ENCODE results near the gene TMEM175.
"Not testable (repeated sequence)": the region's sequence is repeated elsewhere in the genome, so short reads cannot be mapped to it uniquely, and the experiment has no call there.

Gene TMEM175

DNA sequence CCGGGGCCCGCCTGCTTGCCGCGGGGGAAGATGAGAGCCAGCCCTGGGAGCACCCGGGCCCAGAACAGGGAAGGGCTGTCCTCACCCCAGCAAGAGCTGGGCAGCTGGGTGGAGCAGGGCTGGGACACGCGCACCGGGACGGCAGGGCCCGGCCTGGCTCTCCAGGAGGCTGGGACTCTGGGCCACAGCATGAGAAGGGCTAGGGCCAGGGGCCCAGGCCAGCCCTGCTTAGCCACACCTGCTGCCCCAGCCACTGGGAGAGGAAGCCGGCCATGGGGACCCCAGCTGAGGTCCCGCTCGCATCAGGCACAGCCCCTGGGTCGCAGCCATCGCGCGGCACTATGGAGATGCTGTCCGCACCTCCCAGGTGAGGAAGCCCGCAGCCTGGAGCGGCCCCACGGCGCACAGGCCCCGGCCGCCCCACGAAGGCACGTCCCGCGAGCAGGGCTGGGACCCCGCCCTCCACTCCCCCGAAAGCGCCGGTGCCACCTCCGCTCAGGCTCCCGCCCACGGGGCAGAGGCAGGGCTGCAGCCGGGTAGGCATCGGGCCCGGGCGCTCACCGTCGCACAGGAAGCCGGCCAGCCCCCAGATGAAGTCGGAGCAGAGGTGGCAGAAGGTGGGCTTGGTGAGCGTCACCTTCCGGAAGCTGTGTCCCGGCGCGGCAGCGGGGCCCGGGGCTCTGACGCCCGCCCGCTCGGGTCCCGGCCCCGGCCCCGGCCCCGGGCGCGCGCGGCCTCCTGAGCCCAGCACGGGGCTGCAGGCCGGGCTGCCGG lies 40.6 kb downstream of the TMEM175 start:
- peak; percentile 67 for DNase-seq

DNA sequence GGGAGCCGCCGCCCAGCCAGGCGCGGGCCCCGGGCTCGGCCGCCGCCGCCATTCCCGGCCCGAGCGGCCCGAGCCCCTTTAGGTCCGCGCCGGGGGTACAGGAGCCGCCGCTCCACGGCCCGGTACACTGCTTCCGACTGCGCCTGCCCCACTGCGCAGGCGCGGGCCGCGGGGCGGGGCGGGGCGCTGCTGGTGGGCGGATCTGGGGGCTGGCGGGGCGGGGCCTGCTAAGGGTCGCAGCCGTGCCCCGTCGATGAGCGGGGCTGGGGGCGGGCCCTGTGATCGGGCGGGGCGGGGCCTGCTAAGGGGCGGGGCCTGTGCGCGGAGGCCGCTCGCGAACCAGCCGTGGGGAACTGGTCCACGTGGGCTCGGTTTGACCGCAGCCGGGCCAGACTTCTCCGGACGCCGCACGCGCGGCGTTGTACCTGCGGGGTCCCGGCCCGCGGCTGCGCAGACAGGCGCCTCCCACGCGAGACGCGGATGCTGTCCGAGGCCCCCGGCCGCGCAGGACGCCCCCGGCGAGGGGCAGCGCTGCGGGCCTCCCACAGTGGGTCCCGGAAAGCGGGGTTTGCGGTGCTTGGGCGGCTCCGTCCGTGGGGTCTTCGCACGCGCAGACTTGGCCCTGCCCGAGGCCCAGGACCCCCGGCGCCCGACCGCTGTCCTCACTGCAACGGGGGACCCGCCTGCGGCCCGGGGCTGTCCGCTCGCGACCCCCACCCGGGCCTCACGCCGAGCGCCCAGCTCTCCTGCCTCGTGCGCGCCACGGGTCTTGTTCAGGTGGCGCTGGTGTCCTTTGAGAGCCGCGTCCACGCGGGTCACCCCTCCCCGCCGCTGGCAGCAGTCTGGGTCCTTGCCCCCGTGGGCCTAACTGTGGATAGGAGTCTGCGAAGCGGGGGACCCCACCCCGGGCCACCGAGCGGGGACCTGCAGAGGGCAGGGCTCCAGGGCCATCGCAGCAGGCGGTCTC lies 41.5 kb downstream of the TMEM175 start, which contains the start of gene DGKQ:
Gene DGKQ (minus strand): TSS at position 139 of the 967 bp plus-strand sequence. CDS start 87 bp downstream, at position 52.
- DNase-seq = peak; percentile 89

DNA sequence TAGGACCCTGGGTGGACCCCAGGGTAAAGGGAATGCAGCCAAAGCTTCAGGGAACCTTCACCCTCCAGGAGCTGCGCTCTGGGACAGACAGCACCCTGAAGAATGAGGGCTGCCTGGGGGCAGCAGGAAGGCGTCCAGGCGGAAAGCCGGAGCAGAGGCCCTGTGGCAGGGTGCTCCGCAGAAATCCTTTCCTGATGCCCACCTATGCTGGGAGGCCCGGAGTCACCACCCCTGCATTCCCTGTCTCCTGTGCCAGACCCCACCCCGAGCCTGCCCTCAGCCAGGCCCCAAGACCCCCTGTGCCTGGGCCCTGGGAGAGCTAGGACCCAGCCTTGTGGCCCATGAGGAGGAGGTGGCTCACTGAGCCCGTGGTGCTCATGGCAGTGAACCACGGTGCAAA lies 42.4 kb downstream of the TMEM175 start:
- no peak for DNase-seq

DNA sequence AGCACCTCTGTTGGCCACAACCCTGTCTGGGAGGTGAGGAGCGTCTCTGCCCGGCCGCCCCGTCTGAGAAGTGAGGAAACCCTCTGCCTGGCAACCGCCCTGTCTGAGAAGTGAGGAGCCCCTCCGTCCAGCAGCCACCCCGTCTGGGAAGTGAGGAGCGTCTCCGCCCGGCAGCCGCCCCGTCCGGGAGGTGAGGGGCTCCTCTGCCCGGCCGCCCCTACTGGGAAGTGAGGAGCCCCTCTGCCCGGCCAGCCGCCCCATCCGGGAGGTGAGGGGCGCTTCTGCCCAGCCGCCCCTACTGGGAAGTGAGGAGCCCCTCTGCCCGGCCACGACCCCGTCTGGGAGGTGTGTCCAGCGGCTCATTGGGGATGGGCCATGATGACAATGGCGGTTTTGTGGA lies 43.8 kb downstream of the TMEM175 start:
- DNase-seq = not testable (repeated sequence)

DNA sequence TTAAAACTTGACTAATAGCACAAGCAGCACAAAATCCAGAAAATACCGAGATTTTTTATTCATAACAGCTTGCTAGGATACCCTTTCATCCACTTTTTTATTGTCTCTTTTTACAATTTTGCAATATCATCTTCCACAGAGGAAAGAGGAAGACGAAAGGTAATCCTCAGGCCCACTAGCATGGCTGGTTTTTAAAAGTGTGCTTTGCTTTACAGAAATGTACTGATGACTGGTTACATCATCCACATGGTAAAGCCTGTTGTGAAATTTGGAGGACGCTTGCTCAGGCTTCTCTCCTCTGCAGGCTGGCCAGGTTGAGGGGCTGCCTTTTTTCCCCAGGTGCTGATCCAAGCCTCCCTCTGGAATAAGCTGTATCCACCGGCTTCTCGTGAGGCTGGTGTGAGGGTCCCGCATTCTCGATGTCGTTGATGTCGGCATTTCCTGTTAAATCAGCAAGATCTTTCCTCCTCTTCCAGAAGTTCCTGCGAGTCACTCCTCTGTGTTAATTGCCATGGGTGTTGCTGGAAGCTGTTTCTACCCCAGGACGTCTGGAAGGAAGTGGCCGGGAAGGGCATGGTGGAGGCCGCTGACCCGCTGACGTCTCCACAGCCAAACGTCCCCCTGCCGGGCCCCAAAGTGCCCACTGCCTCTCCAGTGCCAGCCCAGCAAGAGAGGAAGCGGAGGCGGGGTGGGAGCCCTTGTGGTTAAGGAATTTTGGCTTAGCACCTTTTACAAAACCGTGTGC lies 46.9 kb downstream of the TMEM175 start:
- no peak for DNase-seq

DNA sequence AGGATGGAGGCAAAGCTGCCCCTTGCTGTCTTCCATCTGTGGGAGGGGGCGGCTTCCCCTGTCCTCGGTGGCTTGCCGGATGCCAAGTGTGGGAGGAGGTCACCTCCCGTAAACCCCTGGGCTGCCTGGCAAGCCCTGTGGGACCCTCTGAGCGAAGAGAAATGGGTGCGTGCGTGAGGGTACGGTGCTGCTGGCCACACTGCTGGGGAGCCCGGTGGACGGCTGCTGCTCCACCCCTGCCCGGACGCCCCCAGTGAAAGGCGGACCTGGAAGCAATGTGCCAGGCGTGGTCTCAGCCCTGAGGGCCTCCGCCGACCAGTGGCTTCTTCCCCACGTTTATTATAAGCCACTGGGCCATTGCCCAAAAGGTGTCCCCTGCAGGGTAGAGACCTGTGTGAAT lies 50.0 kb downstream of the TMEM175 start:
- no peak for DNase-seq

DNA sequence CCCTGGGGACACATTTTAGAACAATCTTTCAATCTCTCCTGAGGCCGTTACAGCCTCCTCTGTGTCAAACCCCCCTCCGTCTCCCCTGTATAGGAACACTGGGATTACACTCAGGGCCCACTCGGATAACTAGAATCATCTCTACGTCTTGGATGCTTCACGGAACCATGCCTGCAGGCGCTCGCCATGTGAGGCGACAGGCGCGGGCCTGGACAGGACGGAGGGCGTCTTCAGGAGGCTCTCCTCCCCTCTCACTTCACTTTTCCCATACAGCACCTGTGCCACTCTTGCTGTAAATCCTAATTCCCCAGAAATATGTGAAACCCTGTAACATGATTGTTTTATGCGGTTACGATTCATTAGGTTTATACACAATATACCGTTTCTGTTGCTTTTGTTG lies 50.6 kb downstream of the TMEM175 start:
- DNase-seq = no peak

DNA sequence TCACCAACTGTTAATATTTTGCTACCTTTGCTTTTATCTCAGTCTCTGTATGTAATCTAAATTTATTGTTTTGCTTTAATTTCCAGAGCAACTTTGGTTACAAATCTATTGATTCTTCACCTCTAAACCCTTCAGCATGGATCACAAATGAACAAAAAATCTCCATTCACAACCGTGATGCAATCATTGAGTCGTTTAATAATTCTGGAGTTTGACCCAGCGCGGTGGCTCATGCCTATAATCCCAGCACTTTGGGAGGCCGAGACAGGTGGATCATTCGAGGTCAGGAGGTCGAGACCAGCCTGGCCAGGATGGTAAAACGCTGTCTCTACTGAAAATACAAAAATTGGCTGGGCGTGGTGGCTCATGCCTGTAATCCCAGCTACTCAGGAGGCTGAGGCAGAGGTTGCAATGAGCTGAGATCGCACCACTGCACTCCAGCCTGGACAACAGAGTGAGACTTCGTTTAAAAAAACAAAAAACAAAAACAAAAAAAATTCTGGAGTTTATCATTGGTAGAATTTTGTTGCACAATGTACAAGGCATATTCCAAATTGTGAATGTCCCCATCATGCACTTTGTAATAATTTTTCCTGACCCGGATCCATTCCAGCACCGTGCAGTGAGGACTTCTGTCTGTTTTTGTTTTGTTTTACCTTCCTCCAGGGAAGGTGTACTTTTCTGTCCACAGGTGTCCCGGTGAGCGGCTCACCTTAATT lies 52.2 kb downstream of the TMEM175 start:
- DNase-seq = no peak

DNA sequence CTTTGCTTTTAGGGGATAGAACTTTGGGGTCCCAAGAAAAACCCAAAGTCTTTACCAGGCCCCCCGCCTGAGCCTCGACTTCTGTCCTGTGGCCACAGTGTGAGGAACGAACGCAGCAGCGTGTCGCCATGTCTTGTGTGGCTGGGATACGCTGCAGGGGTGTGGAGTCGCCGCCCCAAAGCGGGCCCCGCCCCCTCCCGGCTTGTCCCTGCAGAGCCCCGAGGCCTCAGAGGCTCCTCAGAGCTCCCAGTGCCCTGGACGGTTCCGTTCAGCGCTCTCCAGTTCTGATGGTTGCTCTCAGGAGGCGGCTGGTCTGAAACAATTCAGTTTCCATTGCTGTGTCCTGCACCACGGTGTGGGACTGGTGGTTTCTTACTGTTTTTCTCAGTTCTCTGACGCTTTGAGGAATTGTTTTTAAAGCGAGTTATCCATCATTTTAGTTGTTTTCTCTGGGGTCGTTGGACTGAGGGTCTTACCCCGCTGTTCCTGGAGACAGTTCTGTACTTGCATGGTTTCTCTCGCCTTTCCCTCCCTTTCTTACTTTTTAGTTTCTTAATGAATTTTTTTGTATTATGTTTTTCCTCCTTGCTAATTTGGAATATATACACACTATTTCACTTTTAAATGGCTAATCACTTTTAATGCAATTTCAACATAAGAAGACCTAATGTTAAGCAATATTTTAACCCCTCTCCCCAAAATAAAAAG lies 53.0 kb downstream of the TMEM175 start:
- DNase-seq = peak; percentile 86

DNA sequence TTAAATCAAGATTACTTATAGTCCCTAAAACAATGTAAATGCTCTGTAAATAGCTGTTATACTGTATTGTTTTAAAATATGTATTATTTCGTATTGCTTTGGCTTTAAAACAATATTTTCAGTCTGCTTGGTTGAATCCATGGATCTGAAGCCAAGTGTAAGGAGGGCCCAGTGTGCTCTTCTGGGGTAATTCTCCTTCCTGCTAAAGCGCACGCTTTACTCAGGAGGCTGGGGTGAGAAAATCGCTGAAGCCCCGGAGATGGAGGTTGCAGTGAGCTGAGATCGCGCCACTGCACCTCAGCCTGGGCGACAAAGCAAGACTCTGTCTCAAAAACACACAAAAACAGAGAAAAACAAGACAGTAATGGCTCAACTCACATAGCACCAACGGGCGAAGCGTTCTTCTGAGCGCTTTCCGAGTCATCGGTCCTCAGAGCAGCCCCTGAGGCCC lies 54.2 kb downstream of the TMEM175 start:
- no peak for DNase-seq

DNA sequence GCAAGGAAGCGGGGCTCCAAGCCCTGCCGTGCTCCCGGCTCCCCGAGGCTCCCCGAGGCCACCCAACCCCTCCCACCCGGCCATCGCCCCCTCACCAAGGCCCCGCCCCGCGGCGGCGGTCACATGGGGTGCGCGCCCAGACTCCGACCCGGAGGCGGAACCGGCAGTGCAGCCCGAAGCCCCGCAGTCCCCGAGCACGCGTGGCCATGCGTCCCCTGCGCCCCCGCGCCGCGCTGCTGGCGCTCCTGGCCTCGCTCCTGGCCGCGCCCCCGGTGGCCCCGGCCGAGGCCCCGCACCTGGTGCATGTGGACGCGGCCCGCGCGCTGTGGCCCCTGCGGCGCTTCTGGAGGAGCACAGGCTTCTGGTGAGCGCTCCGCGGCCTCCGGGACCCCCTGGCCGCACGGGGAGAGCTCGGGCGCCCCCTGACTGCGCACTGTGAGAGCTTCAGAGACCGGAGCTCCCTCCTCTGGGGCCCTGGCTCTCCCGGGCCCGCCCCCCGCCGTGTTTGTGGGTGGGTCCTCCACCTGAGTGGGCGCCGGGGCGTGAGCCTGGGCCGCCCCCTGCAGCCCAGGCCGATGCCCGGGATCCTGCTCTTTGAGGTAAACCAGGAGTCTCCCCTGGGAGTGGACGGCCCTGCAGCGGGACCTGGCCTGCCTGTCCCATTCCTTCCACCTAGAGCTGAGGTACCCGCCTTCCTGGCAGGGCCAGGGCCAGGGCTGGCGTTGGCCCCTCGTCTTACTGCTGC lies 54.8 kb downstream of the TMEM175 start, which contains the start of gene IDUA:
Gene IDUA (plus strand): TSS at position 166 of the 745 bp plus-strand sequence. CDS start 41 bp downstream, at position 207.
- DNase-seq = peak; percentile 94

DNA sequence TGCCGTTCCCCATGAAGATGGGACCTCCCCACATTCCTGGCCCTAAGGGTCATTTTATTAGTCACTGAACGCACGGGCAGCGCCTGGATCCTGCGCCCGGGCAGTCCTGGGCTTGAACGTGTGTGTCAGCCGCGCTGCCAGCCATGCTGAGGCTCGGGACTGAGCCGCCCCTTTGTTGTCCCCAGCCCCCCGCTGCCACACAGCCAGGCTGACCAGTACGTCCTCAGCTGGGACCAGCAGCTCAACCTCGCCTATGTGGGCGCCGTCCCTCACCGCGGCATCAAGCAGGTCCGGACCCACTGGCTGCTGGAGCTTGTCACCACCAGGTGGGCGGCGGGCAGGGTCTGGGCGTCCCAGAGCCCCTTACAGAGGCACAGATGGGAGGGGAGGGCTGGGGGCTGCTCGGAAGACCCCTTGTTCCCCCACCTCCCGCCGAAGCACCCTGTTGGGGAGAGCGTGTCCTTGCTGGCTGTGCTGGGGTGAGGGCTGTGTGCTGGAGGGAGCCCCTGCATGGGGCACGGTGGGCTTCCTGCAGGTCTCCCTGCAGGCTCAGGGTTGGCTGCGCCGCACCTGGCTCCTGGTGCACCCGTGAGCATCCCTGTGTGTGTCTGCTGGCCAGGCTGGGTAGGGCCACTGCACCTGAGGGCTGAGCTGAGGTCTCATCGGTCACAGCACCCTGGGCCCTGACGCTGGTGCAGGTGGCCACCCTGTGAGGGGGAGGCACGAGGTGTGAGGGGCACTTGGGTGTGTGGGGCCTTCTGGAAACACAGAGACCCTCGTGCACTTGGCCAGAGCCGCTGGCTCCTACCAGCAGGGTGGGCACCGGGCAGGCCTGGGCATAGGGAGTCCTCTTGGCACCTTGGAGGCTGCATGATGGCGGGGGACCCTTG lies 55.6 kb downstream of the TMEM175 start:
- no peak for DNase-seq

DNA sequence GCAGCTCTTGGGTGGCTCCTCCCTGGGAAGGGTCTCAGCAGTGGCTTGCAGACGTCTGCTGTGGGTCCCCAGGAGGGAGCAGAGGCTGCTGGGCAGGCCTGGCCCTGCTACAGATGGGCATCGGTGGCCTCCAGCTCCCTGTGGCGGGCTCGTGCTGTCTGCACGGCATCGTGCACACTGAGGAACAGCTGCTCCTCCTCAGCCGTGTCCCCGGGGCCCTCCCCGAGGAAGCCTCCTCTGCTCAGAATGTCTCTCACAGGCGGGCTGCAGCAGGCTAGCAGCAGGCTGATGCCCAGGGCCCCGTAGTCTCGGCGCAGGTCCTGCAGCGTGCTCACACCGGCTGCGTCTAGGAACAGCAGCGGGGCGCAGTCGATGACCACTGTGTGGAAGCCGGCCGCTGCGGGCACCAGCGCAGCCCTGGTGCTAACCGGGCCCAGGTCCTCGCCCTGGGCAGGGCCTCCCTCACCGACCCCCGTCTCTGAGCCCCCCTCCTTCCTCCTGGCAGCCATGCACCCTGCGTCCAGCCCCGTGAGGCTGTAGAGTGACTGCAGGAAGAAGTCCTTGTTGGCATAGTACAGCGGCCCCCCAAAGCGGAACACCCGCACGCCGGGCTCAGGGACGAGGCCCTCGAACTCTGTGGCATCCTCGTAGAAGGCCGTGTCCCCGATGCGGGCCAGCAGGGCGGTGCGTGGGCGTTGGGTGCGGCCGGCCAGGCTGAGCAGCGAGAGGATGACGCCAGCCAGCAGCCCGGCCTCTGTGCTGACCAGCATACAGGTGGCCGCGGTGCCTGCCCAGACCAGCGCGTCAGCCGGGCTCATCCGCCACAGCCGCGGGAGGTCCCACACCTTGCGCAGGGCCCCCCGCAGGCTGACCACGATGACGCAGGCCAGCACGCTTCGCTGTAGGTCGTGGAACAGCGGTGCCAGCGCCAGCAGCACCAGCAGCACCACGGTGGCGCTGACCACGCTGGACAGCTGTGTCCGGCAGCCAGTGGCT lies 56.8 kb downstream of the TMEM175 start:
- no peak for DNase-seq

DNA sequence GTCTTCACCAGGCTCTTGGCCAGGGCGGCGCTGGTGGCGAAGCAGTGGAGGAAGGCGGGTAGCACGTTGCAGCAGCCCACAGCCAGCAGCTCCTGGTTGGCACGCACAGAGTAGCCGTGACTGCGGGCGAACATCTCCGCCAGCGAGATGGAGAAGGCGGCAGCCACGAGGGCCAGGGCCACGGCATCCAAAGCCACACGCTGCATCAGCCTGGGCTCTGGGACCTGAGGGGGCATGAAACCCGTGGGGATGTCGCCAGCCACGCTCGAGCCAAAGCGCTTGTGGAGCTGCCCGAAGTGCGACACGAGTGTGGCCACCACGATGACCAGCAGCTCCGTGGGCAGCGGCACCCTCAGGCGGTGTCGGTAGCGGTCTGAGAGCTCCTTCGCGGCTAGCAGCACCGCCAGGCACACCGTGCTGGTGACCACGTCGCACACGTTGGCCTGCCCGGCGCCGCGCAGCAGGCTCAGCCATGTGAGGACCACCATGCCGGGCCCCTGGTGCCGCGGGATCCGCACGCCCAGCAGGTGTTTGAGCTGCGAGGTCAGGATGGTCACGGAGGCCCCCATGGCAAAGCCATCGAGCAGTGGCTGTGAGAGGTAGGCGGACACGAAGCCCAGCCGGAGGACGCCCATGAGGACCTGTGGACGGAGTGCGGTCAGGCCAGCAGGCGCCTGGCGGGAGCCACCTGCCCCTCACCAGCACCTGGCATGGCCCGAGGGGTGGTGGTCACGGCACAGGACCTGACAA lies 57.6 kb downstream of the TMEM175 start:
- DNase-seq = no peak

DNA sequence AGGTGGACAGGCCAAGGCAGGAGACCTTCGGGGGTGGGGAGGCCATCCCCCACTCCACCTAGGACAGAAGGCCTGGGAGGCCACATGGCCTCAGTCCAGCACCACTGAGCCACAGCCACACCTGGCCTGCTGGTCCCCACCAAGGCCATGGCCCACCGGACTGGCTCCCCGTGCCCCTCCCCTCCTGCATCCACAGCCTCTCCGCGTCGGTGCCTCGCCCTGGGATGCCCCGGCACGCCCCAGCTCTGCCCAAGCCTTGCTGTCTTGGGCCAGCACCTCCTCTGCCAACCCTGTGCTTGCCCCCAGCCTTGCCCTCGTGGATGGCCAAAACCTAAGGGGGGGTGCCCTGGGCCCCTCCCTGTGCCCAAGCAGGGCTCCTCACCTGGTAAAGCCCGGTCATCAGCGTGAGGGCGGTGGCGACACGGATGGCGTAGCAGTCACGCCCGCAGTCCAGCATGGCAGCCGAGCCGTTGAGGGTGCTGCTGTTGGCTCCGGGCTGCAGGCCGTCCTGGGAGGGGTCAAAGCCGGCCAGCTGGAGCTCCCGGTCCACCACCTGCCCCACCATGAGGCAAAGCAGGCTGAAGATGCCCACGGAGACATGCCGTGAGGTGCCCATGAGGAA lies 58.6 kb downstream of the TMEM175 start:
- no peak for DNase-seq

DNA sequence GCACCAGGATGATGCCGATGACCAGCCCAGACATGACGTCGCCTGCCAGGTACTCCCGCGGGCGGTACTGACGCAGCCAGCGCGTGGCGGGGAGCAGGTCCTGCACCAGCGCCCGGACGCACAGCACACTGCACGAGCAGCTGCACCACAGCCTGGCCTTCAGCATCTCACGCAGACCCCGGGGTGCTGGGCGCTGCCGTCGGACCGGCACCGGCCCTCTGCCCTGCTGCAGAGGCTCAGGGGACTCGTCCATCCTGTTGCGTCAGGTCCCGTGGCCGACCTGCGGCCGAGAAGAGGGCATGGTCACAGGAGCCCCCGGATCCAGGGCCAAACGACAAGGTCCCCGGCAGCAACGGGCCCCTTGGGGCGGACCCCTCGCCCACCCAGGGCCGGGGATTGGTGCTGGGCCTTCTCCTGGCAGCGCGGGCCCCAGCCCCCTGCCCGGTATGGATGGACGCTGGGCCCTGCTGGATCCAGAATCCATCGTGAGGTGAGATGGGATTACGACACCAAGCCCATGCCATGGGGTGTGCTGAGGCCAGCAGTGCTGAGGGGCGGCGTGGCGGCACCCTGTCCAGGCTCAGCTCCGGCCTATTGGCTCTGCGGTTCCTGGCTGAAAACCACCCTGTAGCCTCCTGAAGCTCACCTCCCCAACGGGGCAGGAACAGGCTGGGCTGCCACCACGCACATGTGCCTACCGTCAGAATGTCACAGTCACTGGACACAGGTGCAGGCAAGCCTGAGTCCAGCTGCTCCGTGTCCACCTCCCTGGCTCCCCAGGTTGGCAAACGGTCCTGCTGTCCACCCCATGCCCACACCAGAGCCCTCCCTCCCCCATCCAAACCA lies 59.4 kb downstream of the TMEM175 start:
- no peak for DNase-seq

Measured in CD4-positive, alpha-beta T cell treated with Interleukin-6 for 4 hours (primary cell).